ENCODE results near the gene WASF3.

DNA sequence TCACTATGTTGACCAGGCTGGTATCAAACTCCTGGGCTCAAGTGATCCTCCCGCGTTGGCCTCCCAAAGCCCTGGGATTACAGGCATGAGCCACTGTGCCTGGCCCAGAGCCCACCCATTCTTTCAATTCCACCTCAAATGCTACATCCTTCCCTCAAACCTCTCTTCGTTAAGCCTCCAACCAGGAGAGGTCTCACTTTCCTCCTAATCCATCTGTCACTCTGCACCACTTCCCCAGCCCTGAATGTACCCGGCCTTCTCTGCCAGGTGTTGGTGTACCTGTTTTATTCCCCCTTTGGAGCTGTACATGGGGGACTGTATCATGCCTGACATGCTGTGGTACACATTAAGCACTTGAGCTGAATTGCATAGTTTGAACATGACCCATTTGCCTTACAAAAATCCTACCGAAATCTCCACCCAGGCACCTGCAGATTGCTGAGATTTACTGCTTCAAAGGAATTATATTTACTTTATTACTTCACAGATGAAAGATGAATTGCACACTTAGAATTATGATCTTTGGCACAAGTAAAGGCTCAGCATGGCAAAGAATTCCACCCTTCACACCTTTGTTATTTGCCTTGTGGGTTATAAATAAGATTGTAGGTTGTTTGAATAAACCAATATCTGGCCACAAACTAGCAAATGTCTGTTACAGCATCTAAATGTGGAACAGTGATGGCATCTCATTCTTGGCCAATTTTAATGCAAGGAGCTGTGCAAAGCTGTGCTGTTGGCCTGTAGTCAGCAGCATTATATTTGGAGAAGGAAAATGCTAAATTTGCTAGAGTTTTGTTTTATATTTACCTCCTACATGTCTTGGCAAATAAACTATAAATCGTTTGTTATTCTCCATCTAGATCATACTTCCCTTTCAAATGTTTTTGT is 15.6 kb upstream of the WASF3 start:
- TF ChIP-seq, protein P1, sequence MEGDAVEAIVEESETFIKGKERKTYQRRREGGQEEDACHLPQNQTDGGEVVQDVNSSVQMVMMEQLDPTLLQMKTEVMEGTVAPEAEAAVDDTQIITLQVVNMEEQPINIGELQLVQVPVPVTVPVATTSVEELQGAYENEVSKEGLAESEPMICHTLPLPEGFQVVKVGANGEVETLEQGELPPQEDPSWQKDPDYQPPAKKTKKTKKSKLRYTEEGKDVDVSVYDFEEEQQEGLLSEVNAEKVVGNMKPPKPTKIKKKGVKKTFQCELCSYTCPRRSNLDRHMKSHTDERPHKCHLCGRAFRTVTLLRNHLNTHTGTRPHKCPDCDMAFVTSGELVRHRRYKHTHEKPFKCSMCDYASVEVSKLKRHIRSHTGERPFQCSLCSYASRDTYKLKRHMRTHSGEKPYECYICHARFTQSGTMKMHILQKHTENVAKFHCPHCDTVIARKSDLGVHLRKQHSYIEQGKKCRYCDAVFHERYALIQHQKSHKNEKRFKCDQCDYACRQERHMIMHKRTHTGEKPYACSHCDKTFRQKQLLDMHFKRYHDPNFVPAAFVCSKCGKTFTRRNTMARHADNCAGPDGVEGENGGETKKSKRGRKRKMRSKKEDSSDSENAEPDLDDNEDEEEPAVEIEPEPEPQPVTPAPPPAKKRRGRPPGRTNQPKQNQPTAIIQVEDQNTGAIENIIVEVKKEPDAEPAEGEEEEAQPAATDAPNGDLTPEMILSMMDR (IDR thresholded peaks at IDR 0.05) = no peak
- no peak for TF ChIP-seq POLR2A (IDR thresholded peaks at IDR 0.05)
